ENCODE measurements around the gene CISH.

CISH gene

GRCh38 chr3:50611464-50612233 is at the start of gene CISH:
CISH (minus strand) TSS chr3:50611774; CDS start chr3:50611650, 124 bp downstream.
- DNase-seq = peak; percentile 51

GRCh38 chr3:50660386-50660785 is 48.8 kb upstream of the CISH start:
- DNase-seq = no peak

GRCh38 chr3:50658831-50659230 is 47.3 kb upstream of the CISH start:
- DNase-seq = no peak

- DNase-seq = no peak
Measured at GRCh38 chr3:50658416-50658815, 46.8 kb upstream of the CISH start.

GRCh38 chr3:50657816-50658215 is 46.2 kb upstream of the CISH start:
- DNase-seq = no peak

- no peak for DNase-seq
Measured at GRCh38 chr3:50657407-50657806, 45.8 kb upstream of the CISH start.

- DNase-seq = no peak
Measured at GRCh38 chr3:50656417-50657195, 45.0 kb upstream of the CISH start.

- DNase-seq = no peak
Measured at GRCh38 chr3:50655009-50655830, 43.6 kb upstream of the CISH start.

GRCh38 chr3:50653937-50654595 is 42.5 kb upstream of the CISH start:
- no peak for DNase-seq

GRCh38 chr3:50652709-50653108 is 41.1 kb upstream of the CISH start:
- no peak for DNase-seq

- no peak for DNase-seq
Measured at GRCh38 chr3:50651920-50652529, 40.5 kb upstream of the CISH start.

GRCh38 chr3:50651445-50651844 is 39.9 kb upstream of the CISH start:
- DNase-seq = no peak

GRCh38 chr3:50650018-50650417 is 38.4 kb upstream of the CISH start:
- no peak for DNase-seq

- DNase-seq = peak; percentile 22
Measured at GRCh38 chr3:50649451-50649931, 37.9 kb upstream of the CISH start.

- no peak for DNase-seq
Measured at GRCh38 chr3:50648944-50649343, 37.4 kb upstream of the CISH start.

GRCh38 chr3:50648313-50648712 is 36.7 kb upstream of the CISH start:
- peak; percentile 58 for DNase-seq

GRCh38 chr3:50645378-50645777 is 33.8 kb upstream of the CISH start:
- no peak for DNase-seq

GRCh38 chr3:50644561-50644960 is 33.0 kb upstream of the CISH start:
- no peak for DNase-seq

- no peak for DNase-seq
Measured at GRCh38 chr3:50642382-50642781, 30.8 kb upstream of the CISH start.

- DNase-seq = no peak
Measured at GRCh38 chr3:50639055-50639494, 27.5 kb upstream of the CISH start.

- DNase-seq = no peak
Measured at GRCh38 chr3:50637945-50638344, 26.4 kb upstream of the CISH start.

GRCh38 chr3:50637011-50637410 is 25.4 kb upstream of the CISH start:
- no peak for DNase-seq

Measured in NCI-H2227 treated with DMSO at 0.1 percent for 48 hours (cell line).